HuH-7.5 (cell line): ENCODE measurements around the gene MAGI1.
"Not testable (repeated sequence)": the region's sequence is repeated elsewhere in the genome, so short reads cannot be mapped to it uniquely, and the experiment has no call there.

ENCODE experiments used
- DNase-seq: peaks from one replicate; pipeline ENCODE4 v3.0.0; 2011; ENCODE audit warnings: low spot score

The MAGI1 gene

GRCh38 chr3:65587650-65588439, 450.9 kb downstream of the MAGI1 start:
- DNase-seq = no peak

DNA sequence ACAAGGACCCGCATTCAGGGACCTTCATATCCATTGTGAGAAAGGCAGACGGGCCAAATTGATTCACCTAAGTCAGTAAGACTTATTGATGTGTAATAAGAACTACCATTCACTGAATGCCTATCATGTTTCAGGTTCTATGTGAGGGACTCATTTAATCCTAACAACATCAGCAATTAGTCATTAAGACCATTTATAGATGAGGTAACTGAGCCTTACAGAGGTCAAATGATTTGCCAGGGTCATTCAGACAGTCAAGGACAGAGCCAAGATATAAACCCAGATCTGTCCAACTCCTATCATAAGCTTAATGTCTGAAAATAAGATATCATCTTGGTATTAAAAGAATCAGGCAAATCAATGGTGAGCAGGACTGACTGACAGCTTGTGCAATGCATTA, 453.8 kb downstream of the MAGI1 start:
- no peak for DNase-seq

GRCh38 chr3:65584002-65584401, 454.7 kb downstream of the MAGI1 start:
- DNase-seq = no peak

DNA sequence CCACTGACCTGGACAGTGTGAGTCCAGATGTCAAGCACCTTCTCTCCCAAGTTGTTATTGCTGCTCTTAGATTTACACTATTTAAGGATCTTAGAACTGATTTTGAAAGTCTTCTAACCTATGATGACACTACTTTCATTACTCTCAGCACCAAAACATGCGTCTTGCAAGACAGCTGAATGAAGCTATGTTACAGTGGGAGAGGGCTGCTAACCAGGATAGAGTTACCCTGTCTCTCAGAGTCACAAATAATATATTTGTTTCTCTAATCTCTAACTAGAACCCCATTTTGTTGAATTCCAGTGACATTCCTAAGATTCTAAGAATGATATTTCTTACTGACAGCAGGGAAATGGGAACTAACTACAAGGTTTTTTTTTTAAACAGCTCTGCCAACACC, 455.5 kb downstream of the MAGI1 start:
- DNase-seq = no peak

DNA sequence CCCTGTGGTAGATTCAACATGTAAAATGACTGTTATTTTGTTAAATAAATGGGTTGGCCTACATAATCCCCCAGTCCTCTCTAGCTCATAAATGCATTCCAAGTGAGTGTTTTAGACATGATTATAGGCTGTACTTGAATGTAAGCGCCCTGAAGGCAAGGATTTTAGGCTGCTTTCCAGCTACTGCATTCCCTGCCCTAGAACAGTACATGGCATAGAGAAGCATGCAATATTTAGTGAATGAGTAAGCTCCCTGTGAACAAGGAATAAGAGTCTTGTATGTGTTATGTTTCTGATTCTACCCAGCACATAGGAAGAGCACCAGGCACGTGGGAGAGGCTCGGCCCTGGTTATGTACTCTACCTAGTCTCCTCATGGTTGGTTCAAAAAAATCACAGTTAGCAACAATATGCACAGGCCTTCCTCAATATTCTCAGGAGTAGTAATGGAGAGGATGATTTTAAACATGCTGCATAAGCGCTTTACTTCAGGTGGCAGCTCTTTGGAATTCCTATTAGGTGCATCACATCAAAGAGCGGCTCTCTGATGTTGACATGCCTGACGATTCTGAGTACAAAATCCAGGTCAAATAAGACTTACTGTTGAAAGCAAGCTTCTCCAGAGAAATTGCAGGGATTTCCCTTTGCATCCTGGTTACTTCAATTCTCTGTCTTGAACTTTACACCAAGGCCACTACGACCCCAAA, 456.6 kb downstream of the MAGI1 start:
- DNase-seq = no peak

DNA sequence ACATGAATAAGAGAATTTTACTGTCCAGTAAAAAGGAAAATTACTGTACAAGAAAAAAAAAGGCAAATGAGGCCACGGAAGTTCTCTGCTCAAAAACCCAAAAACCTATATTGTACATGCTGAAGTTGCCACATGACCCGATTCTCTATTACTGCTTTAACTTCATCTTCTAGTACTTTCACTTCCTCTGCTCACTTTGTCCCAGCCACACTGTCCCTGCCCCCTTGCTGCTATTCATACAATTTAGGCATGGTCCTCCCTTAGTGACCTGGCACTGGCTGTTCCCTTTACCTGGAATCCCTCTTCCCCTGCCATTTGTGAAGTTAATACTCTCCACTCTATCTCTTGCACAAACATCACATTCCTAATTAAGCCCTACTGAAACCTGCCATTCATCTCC, 457.4 kb downstream of the MAGI1 start:
- no peak for DNase-seq

- DNase-seq = no peak
Measured at GRCh38 chr3:65578861-65579260, 459.9 kb downstream of the MAGI1 start.

DNA sequence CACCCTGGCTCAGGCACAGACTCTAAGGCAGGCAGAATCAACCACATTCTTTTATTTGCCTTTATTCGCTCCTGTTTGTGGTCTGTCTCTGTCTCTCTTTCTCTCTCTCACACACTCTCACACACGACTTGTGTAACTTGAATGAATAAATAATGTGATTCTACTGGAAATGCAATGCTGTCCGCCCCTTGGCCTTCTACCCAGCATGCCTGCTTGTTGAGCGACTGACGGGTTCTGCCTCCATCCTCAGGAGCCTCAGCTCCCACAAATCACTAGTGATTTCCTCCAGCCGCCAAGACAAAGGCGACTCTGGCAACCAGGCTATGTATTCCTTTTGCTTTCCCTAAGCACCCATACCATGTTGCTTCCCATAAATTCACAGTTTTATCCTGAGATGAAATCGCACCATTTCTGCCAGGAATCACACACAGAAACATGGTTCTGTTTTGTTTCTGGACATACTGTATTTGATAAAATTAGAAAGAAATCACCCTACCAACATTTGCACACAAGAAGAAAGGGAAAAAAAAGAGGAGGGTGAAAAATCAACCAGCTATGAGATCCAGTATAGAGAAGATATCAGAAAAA, 460.8 kb downstream of the MAGI1 start:
- no peak for DNase-seq

GRCh38 chr3:65576966-65577365, 461.8 kb downstream of the MAGI1 start:
- no peak for DNase-seq

DNA sequence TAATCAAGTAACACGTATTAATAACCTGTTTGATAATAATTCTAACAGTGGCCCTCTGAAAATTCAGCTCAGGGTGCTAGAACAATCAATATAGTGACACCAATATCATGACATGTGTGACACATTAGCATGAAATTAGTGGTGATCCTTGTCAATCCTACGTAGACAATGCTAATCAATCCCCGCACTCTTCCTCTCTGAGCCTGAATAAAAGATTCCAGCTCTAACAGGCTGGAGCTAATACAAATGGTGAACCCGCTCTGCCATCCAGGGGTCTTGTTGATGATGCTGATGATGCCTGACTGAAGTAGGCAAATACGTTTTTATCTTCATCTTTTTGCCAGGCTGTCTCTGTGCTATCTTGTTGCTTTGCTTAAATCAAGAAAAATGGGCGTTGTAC, 462.5 kb downstream of the MAGI1 start:
- DNase-seq = no peak

DNA sequence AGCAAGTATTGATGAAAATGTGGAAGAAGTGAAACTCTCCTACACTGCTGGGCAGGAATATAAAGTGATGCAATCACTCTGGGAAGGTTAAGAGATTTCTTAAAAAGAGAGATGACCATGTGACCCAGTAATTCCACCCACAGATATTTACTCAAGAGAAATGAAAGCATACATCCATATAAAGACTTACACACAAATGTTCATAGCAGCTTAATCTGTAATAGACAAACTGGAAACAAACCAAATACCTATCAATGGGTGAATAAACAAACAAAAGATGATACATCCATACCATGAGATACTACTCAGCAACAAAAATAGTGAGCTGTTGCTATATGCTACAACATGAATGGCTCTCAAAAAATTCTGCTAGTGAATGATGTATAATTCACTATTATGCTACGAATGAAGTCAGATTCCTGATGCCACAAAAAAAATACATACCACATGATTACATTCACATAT, 463.3 kb downstream of the MAGI1 start:
- DNase-seq = no peak

DNA sequence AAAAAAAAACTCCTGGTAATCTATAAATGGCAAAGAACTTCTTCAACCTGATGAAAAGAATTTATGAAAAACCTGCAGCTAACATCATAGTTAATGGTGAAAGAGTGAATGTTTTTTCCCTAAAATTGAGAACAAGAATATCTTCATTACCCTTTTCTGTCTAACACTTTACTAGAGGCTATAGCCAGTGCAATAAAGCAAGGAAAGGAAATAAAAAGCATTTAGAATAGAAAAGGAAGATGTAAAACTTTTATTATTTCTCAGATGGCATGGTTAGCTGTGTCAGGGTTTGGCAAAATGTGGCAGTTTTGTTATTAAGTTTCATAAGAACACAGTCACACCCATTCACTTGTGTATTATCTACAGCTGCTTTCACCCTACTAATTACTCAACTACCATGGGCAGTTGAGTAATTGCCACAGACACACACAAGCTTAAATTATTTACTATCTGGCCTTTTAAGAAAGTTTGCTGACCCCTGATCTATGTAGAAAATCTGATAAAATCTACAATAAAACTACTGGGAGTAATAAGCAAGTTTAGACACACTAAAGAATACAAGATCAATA, 465.1 kb downstream of the MAGI1 start:
- no peak for DNase-seq

- DNase-seq = no peak
Measured at GRCh38 chr3:65572175-65572777, 466.4 kb downstream of the MAGI1 start.

- DNase-seq = no peak
Measured at GRCh38 chr3:65569845-65570405, 468.8 kb downstream of the MAGI1 start.

DNA sequence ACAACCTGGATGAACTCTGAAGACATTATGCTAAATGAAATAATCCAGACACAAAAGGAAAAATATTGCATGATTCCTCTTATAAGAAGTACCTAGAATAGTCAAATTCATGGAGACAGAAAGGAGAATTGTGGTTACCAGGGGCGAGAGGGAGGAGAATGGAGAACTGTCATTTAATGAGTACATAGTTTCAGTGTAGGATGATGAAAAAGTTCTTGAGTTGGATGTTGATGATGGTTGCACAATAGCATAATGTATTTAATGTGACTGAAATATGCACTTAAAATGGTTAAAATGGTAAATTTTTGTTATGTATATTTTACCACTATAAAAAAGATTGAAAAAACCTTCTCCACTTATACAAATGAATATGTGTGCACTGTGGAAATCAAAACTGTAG, 469.6 kb downstream of the MAGI1 start:
- DNase-seq = no peak

DNA sequence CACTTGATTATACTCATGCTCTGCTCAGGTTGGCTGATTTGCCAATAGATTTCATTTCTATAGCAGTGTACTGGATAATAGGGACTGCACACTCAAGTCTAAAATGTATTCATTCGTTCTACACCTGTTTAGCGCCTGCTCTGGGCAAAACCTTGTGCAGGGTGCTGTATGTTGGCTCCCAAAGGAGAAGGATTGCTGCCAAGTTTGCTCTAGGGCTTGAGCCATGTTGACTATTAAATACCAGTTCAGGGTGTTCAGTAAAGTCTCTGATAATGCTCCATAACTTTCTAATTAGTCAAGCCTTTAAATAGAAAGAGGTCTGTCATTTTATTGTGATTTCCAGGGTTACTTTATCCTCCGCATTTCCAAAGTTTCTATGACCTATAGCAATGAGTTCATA, 470.2 kb downstream of the MAGI1 start:
- no peak for DNase-seq

DNA sequence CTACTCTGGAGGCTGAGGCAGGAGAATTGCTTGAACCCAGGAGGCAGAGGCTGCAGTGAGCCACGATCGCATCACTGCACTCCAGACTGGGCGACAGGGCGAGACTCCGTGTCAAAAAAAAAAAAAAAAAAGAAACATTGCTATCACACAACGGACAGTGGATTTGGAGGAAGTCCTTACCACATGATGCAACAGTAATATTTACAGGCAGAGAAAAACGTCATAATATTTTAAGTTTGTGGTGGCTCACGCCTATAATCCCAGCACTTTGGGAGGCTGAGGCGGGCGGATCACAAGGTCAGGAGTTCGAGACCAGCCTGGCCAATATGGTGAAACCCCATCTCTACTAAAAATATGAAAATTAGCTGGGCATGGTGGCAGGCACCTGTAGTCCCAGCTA, 473.0 kb downstream of the MAGI1 start:
- DNase-seq = not testable (repeated sequence)

- DNase-seq = no peak
Measured at GRCh38 chr3:65564483-65564882, 474.2 kb downstream of the MAGI1 start.

DNA sequence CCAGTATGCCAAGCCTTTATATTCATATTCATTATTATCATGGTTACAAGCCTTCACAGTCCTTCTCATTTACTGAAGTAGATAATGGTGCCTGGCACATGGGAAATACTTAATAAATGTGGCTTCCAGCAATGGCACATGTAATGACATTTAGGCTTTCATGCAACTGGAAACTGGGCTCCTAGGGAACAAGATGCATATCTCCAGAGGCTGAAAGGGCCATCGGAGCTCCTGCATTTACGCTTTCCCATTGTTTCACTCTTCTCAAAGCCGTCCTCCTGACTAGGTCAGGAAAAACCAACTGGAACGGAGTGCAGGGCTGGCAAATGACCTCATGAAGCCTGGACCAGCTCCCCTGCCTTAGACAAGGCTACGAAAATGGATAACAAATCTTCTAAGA, 474.9 kb downstream of the MAGI1 start:
- DNase-seq = no peak

GRCh38 chr3:65562447-65562846, 476.3 kb downstream of the MAGI1 start:
- no peak for DNase-seq

DNA sequence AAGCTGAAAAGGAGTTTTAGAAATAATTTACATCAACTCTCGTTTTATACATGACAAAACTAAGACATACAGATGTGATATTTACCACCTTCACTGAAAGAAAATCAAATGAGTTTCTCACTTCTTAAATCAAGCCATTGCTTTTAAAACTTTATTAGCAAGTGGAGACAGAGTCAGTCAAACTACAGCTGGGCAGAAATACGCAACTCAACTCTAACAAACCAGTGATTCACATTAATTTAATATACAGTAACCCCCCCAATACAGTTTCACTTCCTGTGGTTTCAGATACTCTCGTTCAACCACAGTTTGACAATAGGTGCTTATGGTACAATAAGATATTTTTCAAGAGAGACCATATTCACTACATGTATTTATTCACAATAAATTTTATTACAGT, 477.1 kb downstream of the MAGI1 start:
- no peak for DNase-seq

DNA sequence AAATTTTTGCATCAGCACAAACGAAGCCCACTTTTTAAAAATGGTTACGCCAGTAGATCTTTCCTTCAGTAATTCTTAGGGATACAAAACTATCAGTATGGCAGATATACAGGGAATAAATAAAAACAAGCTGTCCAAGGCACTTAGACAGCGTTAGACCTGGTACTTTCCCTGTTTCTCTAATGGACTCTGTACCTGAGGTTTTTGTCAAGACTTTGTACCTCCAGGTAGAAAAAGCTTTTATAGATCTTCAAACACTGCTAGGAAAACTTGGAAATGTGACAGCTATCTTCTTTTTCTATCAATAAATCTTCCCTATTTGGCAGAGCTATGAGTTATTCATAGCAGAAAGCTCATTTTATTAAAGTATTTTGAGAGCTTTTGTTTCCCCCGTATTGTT, 477.8 kb downstream of the MAGI1 start:
- no peak for DNase-seq
